GM12801 (cell line): ENCODE measurements around the gene ANKRD10.

Experiments used
- CTCF ChIP-seq: IDR thresholded peaks from one replicate; pipeline ENCODE4 v1.5.1; 2011; ENCODE audit warnings: control low read depth; ENCODE audit not compliant: insufficient read length; ENCODE audit errors: extremely low read depth

ANKRD10 gene

GRCh38 chr13:110904748-110905147 is 10.1 kb downstream of the ANKRD10 start:
- TF ChIP-seq CTCF: no peak

GRCh38 chr13:110902370-110902769 is 12.5 kb downstream of the ANKRD10 start:
- no peak for TF ChIP-seq CTCF

GRCh38 chr13:110897521-110897920 is 17.3 kb downstream of the ANKRD10 start:
- no peak for TF ChIP-seq CTCF

GRCh38 chr13:110897014-110897413 is 17.9 kb downstream of the ANKRD10 start:
- TF ChIP-seq CTCF: no peak

GRCh38 chr13:110894086-110894485 is 20.8 kb downstream of the ANKRD10 start:
- no peak for TF ChIP-seq CTCF

GRCh38 chr13:110893571-110893970 is 21.3 kb downstream of the ANKRD10 start:
- no peak for TF ChIP-seq CTCF

GRCh38 chr13:110890279-110891165 is 24.3 kb downstream of the ANKRD10 start:
- no peak for TF ChIP-seq CTCF

GRCh38 chr13:110888390-110888789 is 26.5 kb downstream of the ANKRD10 start:
- TF ChIP-seq CTCF: no peak
